HEK293 (cell line): ENCODE data around the gene YARS2.
A peak's percentile ranks its signal among the peaks of the same experiment; 100 is the strongest.

Experiments
- ELK4 ChIP-seq: IDR thresholded peaks from 2 replicates; pipeline ENCODE4 v1.6.1; 2011; ENCODE audit warnings: mild to moderate bottlenecking, low read depth, low read length, borderline replicate concordance
- GLI2 ChIP-seq: fragments of 450-650 bp; formaldehyde crosslinking; IDR thresholded peaks from 2 replicates; pipeline ENCODE4; 2017; ENCODE audit warnings: missing biosample characterization, missing genetic modification characterization, low read depth, borderline replicate concordance
- HOXA7 ChIP-seq: sonication (generic); formaldehyde crosslinking; IDR thresholded peaks from 2 replicates; pipeline ENCODE4 v1.8.1; 2022; ENCODE audit warnings: missing genetic modification reagents, borderline replicate concordance
- INSM2 ChIP-seq: fragments of 450-650 bp; formaldehyde crosslinking; IDR thresholded peaks from 2 replicates; pipeline ENCODE4 v1.5.1; 2016; ENCODE audit warnings: missing biosample characterization, missing genetic modification characterization
- KLF1 ChIP-seq: fragments of 450-650 bp; formaldehyde crosslinking; IDR thresholded peaks from 2 replicates; pipeline ENCODE4 v1.5.1; 2016; ENCODE audit warnings: missing biosample characterization, missing genetic modification characterization
- KLF16 ChIP-seq: fragments of 450-650 bp; formaldehyde crosslinking; IDR thresholded peaks from 2 replicates; pipeline ENCODE4 v1.5.1; 2017; ENCODE audit warnings: missing biosample characterization, missing genetic modification characterization
- KLF7 ChIP-seq: fragments of 450-650 bp; formaldehyde crosslinking; IDR thresholded peaks from 2 replicates; pipeline ENCODE4 v1.5.1; 2016; ENCODE audit warnings: missing biosample characterization, missing genetic modification characterization, borderline replicate concordance
- KLF8 ChIP-seq: fragments of 450-650 bp; formaldehyde crosslinking; IDR thresholded peaks from 2 replicates; pipeline ENCODE4 v1.5.1; 2016; ENCODE audit warnings: missing biosample characterization, missing genetic modification characterization
- PRDM2 ChIP-seq: fragments of 450-650 bp; formaldehyde crosslinking; IDR thresholded peaks from 2 replicates; pipeline ENCODE4 v1.5.1; 2016; ENCODE audit warnings: missing biosample characterization, missing genetic modification characterization, borderline replicate concordance
- RBAK ChIP-seq: fragments of 450-650 bp; formaldehyde crosslinking; IDR thresholded peaks from 2 replicates; pipeline ENCODE4 v1.5.1; 2016; ENCODE audit warnings: missing biosample characterization, missing genetic modification characterization
- ZFHX2 ChIP-seq: fragments of 450-650 bp; formaldehyde crosslinking; conservative IDR thresholded peaks from 2 replicates; pipeline ENCODE4 v1.5.1; 2016; ENCODE audit warnings: missing biosample characterization, missing genetic modification characterization
- ZFP37 ChIP-seq: fragments of 450-650 bp; formaldehyde crosslinking; IDR thresholded peaks from 2 replicates; pipeline ENCODE4 v1.5.1; 2016; ENCODE audit warnings: missing biosample characterization, missing genetic modification characterization
- ZFP41 ChIP-seq: fragments of 450-650 bp; formaldehyde crosslinking; IDR thresholded peaks from 2 replicates; pipeline ENCODE4 v1.5.1; 2016; ENCODE audit warnings: missing biosample characterization, missing genetic modification characterization, borderline replicate concordance
- ZNF138 ChIP-seq: fragments of 450-650 bp; formaldehyde crosslinking; IDR thresholded peaks from 2 replicates; pipeline ENCODE4 v1.5.1; 2016; ENCODE audit warnings: missing biosample characterization, missing genetic modification characterization, borderline replicate concordance
- ZNF157 ChIP-seq: fragments of 450-650 bp; formaldehyde crosslinking; IDR thresholded peaks from 2 replicates; pipeline ENCODE4 v1.5.1; 2016; ENCODE audit warnings: missing biosample characterization, missing genetic modification characterization
- ZNF19 ChIP-seq: fragments of 450-650 bp; formaldehyde crosslinking; IDR thresholded peaks from 2 replicates; pipeline ENCODE4; 2016; ENCODE audit warnings: missing biosample characterization, missing genetic modification characterization, low read depth
- ZNF221 ChIP-seq: fragments of 450-650 bp; formaldehyde crosslinking; IDR thresholded peaks from 2 replicates; pipeline ENCODE4 v1.5.1; 2017; ENCODE audit warnings: missing biosample characterization, missing genetic modification characterization, borderline replicate concordance
- ZNF341 ChIP-seq: fragments of 450-650 bp; formaldehyde crosslinking; IDR thresholded peaks from 2 replicates; pipeline ENCODE4; 2016; ENCODE audit warnings: low read depth, missing biosample characterization, missing genetic modification characterization
- ZNF37A ChIP-seq: fragments of 450-650 bp; IDR thresholded peaks from 2 replicates; pipeline ENCODE4 v1.5.1; 2018; ENCODE audit warnings: missing biosample characterization, missing genetic modification characterization
- ZNF433 ChIP-seq: fragments of 450-650 bp; formaldehyde crosslinking; IDR thresholded peaks from 2 replicates; pipeline ENCODE4 v1.5.1; 2016; ENCODE audit warnings: missing biosample characterization, missing genetic modification characterization, low read depth
- ZNF473 ChIP-seq: fragments of 450-650 bp; formaldehyde crosslinking; IDR thresholded peaks from 2 replicates; pipeline ENCODE4 v1.5.1; 2017; ENCODE audit warnings: missing biosample characterization, missing genetic modification characterization
- ZNF521 ChIP-seq: fragments of 450-650 bp; formaldehyde crosslinking; IDR thresholded peaks from 2 replicates; pipeline ENCODE4 v1.5.1; 2017; ENCODE audit warnings: missing biosample characterization, mild to moderate bottlenecking, missing genetic modification characterization
- ZNF548 ChIP-seq: fragments of 450-650 bp; formaldehyde crosslinking; IDR thresholded peaks from 2 replicates; pipeline ENCODE4 v1.5.1; 2016; ENCODE audit warnings: missing biosample characterization, missing genetic modification characterization
- ZNF571 ChIP-seq: fragments of 450-650 bp; formaldehyde crosslinking; IDR thresholded peaks from 2 replicates; pipeline ENCODE4 v1.5.0; 2017; ENCODE audit warnings: missing biosample characterization, missing genetic modification characterization
- ZNF629 ChIP-seq: fragments of 450-650 bp; formaldehyde crosslinking; IDR thresholded peaks from 2 replicates; pipeline ENCODE4 v1.5.1; 2017; ENCODE audit warnings: missing biosample characterization, missing genetic modification characterization
- ZNF645 ChIP-seq: fragments of 450-650 bp; formaldehyde crosslinking; IDR thresholded peaks from 2 replicates; pipeline ENCODE4; 2016; ENCODE audit warnings: missing biosample characterization, missing genetic modification characterization
- ZNF664 ChIP-seq: fragments of 450-650 bp; formaldehyde crosslinking; IDR thresholded peaks from 2 replicates; pipeline ENCODE4 v1.5.1; 2016; ENCODE audit warnings: missing biosample characterization, missing genetic modification characterization
- ZNF747 ChIP-seq: fragments of 450-650 bp; formaldehyde crosslinking; IDR thresholded peaks from 2 replicates; pipeline ENCODE4 v1.5.1; 2016; ENCODE audit warnings: missing biosample characterization, missing genetic modification characterization
- ZNF791 ChIP-seq: fragments of 450-650 bp; formaldehyde crosslinking; IDR thresholded peaks from 2 replicates; pipeline ENCODE4 v1.5.1; 2016; ENCODE audit warnings: missing biosample characterization, missing genetic modification characterization
- ZSCAN4 ChIP-seq: fragments of 450-650 bp; formaldehyde crosslinking; IDR thresholded peaks from 2 replicates; pipeline ENCODE4 v1.5.1; 2017; ENCODE audit warnings: missing biosample characterization, missing genetic modification characterization

The YARS2 gene

GRCh38 chr12:32755654-32756475, at the start of gene YARS2 (continued):
- no peak for TF ChIP-seq PRDM2 (tag by site-specific recombination)
- TF ChIP-seq ZNF341 (tag by site-specific recombination) = peak; percentile 64
- peak; percentile 53 for TF ChIP-seq ZNF629 (tag by site-specific recombination)
- TF ChIP-seq ZNF791 (tag by site-specific recombination) = no peak
- no peak for TF ChIP-seq ZNF221 (tag by site-specific recombination)
- no peak for TF ChIP-seq KLF16
- peak; percentile 80 for TF ChIP-seq ZFP37
- TF ChIP-seq GLI2 (tag by site-specific recombination) = no peak
- no peak for TF ChIP-seq ZNF19
- no peak for TF ChIP-seq ZFP41
- no peak for TF ChIP-seq ZNF548 (tag by site-specific recombination)
- no peak for TF ChIP-seq HOXA7 (CRISPR knock-in tag)
- no peak for TF ChIP-seq RBAK
- TF ChIP-seq ZNF433 (tag by site-specific recombination) = no peak
- TF ChIP-seq ELK4 = no peak
- no peak for TF ChIP-seq ZNF157 (tag by site-specific recombination)
- TF ChIP-seq ZNF473 (tag by site-specific recombination) = no peak
- no peak for TF ChIP-seq ZNF138 (tag by site-specific recombination)
- TF ChIP-seq ZNF747 = no peak
- no peak for TF ChIP-seq ZNF664 (tag by site-specific recombination)
- TF ChIP-seq KLF1 (tag by site-specific recombination) = no peak
- TF ChIP-seq ZFHX2 (tag by site-specific recombination) = peak; percentile 50
- TF ChIP-seq ZSCAN4 (tag by site-specific recombination) = 0 out of 2 replicates have a peak, but pooled peaks have one; percentile 2
- TF ChIP-seq ZNF645 (tag by site-specific recombination) = no peak
- TF ChIP-seq ZNF521 (tag by site-specific recombination) = no peak
- no peak for TF ChIP-seq ZNF571 (tag by site-specific recombination)
- TF ChIP-seq ZNF37A (tag by site-specific recombination) = no peak
- TF ChIP-seq KLF8 (tag by site-specific recombination) = peak; percentile 17; the same call in 1 of the 2 replicates
- TF ChIP-seq KLF7 (tag by site-specific recombination) = peak; percentile 74; the same call in 1 of the 2 replicates
- no peak for TF ChIP-seq INSM2 (tag by site-specific recombination)
